ENCODE data around the gene ZNF234.

ZNF234 gene

GRCh38 chr19:44107751-44108150, 33.6 kb upstream of the ZNF234 start:
- Histone ChIP-seq H2BK12ac (ENCODE audit: low read length) (no peak overlapping the region), H3K79me1 (ENCODE audit: low read depth, low read length) (no peaks in the 10 kb centered on the region), H2BK15ac (ENCODE audit: low read length) (no peak overlapping the region), H3K9me3 (replicated peaks in 1 of 2; ENCODE audit: control insufficient read depth in 2 of 2, insufficient read depth in 1 of 2, low read depth in 1 of 2, low read length in 2 of 2) (peaks cover 34 to 61% of the 10 kb centered on the region in 2 donors), H3K4me3 (ENCODE audit: low read length in 2 of 2) (no peak overlapping the region), H2BK120ac (ENCODE audit: low read depth, low read length) (no peak overlapping the region), H4K91ac (ENCODE audit: low read depth, low read length, poor library complexity) (no peak overlapping the region), H3K18ac (ENCODE audit: low read length) (no peak overlapping the region), H2AK5ac (ENCODE audit: low read depth, low read length) (no peak overlapping the region), H3K4me1 (ENCODE audit: control insufficient read depth in 2 of 2, insufficient read depth in 1 of 2, low read depth in 1 of 2, low read length in 2 of 2) (no peaks in the 10 kb centered on the region), H3K27me3 (ENCODE audit: control insufficient read depth in 3 of 3, insufficient read depth in 3 of 3, low read depth in 1 of 3, low read length in 3 of 3) (no peaks in the 10 kb centered on the region), H3K23ac (ENCODE audit: low read depth, low read length, poor library complexity) (no peak overlapping the region), H2AFZ (ENCODE audit: low read length) (no peak overlapping the region), H3K9ac (ENCODE audit: low read depth, low read length, poor library complexity) (no peak overlapping the region), H4K8ac (ENCODE audit: low read depth, low read length) (no peak overlapping the region), H3K4ac (ENCODE audit: low read length) (no peak overlapping the region), H2BK5ac (ENCODE audit: low read length) (no peak overlapping the region), H3K36me3 (replicated peaks in 1 of 2; ENCODE audit: control insufficient read depth in 2 of 2, insufficient read depth in 2 of 2, low read length in 2 of 2) (peaks cover 25 to 71% of the 10 kb centered on the region in 2 donors), H3K14ac (ENCODE audit: low read length) (no peak overlapping the region), H3K4me2 (ENCODE audit: insufficient read depth, low read length, poor library complexity, severe bottlenecking) (no peak overlapping the region), H3K27ac (replicated peaks; ENCODE audit: low read length) (no peak overlapping the region)
- WGBS, 2 donors (ENCODE audit: extremely low coverage in 2 of 2, insufficient read length in 2 of 2, insufficient replicate concordance in 1 of 2), result no CpG with 5 or more reads among the region's 3 CpGs
- no peak for DNase-seq (ENCODE audit: low spot score)

DNA sequence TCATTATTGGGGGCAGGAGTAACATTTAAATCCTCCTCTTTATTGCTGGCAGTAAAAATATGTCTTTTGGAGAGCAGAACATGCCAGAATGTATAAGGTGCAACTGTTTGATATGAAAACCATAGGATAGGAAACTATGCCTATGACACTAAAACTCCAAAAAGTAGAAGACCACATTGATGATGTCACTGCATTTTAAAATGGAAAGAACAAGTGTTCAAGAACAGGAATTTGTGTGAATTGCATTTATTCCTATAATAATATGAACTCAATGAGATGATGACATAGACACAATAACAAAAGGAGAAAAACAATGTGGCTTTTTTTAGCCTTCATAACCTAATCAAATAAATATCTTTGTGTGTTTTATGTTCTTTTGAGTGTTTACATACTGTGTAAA, 31.9 kb upstream of the ZNF234 start:
- no peak overlapping the region for H2AK5ac ChIP-seq (ENCODE audit: low read depth, low read length)
- H3K4me3 ChIP-seq (ENCODE audit: low read length in 2 of 2), result no peak overlapping the region
- no peaks in the 10 kb centered on the region for H3K27me3 ChIP-seq (ENCODE audit: control insufficient read depth in 3 of 3, insufficient read depth in 3 of 3, low read depth in 1 of 3, low read length in 3 of 3)
- no peak overlapping the region for H3K9ac ChIP-seq (ENCODE audit: low read depth, low read length, poor library complexity)
- peaks cover 33 to 54% of the 10 kb centered on the region in 2 donors for H3K9me3 ChIP-seq (replicated peaks in 1 of 2; ENCODE audit: control insufficient read depth in 2 of 2, insufficient read depth in 1 of 2, low read depth in 1 of 2, low read length in 2 of 2)
- no peak overlapping the region for H2AFZ ChIP-seq (ENCODE audit: low read length)
- no peak overlapping the region for H2BK120ac ChIP-seq (ENCODE audit: low read depth, low read length)
- no peak overlapping the region for H3K4ac ChIP-seq (ENCODE audit: low read length)
- no peak overlapping the region for H3K23ac ChIP-seq (ENCODE audit: low read depth, low read length, poor library complexity)
- no peak overlapping the region for H4K91ac ChIP-seq (ENCODE audit: low read depth, low read length, poor library complexity)
- H3K14ac ChIP-seq (ENCODE audit: low read length), result no peak overlapping the region
- peaks cover 25 to 54% of the 10 kb centered on the region in 2 donors for H3K36me3 ChIP-seq (replicated peaks in 1 of 2; ENCODE audit: control insufficient read depth in 2 of 2, insufficient read depth in 2 of 2, low read length in 2 of 2)
- H3K79me1 ChIP-seq (ENCODE audit: low read depth, low read length), result no peaks in the 10 kb centered on the region
- H3K18ac ChIP-seq (ENCODE audit: low read length), result no peak overlapping the region
- no peak overlapping the region for H2BK12ac ChIP-seq (ENCODE audit: low read length)
- DNase-seq (ENCODE audit: low spot score), result no peak
- H3K27ac ChIP-seq (replicated peaks; ENCODE audit: low read length), result no peak overlapping the region
- H4K8ac ChIP-seq (ENCODE audit: low read depth, low read length), result no peak overlapping the region
- H3K4me2 ChIP-seq (ENCODE audit: insufficient read depth, low read length, poor library complexity, severe bottlenecking), result no peak overlapping the region
- H2BK15ac ChIP-seq (ENCODE audit: low read length), result no peak overlapping the region
- H2BK5ac ChIP-seq (ENCODE audit: low read length), result no peak overlapping the region
- no peaks in the 10 kb centered on the region for H3K4me1 ChIP-seq (ENCODE audit: control insufficient read depth in 2 of 2, insufficient read depth in 1 of 2, low read depth in 1 of 2, low read length in 2 of 2)

DNA sequence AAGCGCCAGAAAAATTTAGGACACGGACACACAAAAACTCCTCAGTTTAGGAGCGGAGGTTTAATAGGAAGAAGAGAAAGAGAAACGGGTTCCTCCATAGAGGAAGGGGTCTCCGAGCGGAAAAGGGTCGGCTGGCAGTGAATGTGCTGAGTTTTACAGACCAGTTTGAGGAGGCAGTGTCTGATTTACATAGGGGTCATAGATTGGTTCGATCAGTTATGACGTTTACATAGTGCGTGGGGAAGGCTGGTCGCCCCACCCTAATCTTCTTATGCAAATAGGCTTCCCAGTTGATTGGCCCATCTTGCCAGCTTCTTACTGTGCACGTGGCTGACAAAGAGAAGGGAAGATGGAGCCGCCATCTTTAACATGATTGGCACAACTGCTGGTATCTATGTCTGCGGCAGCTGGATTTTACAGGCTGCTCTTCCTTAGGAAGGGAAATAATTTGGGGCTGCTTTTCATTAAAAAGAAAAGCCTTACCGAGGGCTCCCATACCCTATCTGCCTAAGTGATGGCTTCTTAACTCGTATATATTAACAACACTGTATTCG, 29.4 kb upstream of the ZNF234 start:
- no peak overlapping the region for H2BK12ac ChIP-seq (ENCODE audit: low read length)
- peak overlapping the region; percentile 37 for H3K27ac ChIP-seq (replicated peaks; ENCODE audit: low read length)
- H3K4me1 ChIP-seq (ENCODE audit: control insufficient read depth in 2 of 2, insufficient read depth in 1 of 2, low read depth in 1 of 2, low read length in 2 of 2), result no peaks in the 10 kb centered on the region
- H3K18ac ChIP-seq (ENCODE audit: low read length), result no peak overlapping the region
- no peak overlapping the region for H2BK15ac ChIP-seq (ENCODE audit: low read length)
- peak overlapping the region; percentile 55 to 58 for H3K4me3 ChIP-seq (ENCODE audit: low read length in 2 of 2)
- peaks cover 22 to 38% of the 10 kb centered on the region in 2 donors for H3K9me3 ChIP-seq (replicated peaks in 1 of 2; ENCODE audit: control insufficient read depth in 2 of 2, insufficient read depth in 1 of 2, low read depth in 1 of 2, low read length in 2 of 2)
- H3K23ac ChIP-seq (ENCODE audit: low read depth, low read length, poor library complexity), result no peak overlapping the region
- no peaks in the 10 kb centered on the region for H3K27me3 ChIP-seq (ENCODE audit: control insufficient read depth in 3 of 3, insufficient read depth in 3 of 3, low read depth in 1 of 3, low read length in 3 of 3)
- H3K36me3 ChIP-seq (replicated peaks in 1 of 2; ENCODE audit: control insufficient read depth in 2 of 2, insufficient read depth in 2 of 2, low read length in 2 of 2), result peaks cover 16 to 44% of the 10 kb centered on the region in 2 donors
- H2BK120ac ChIP-seq (ENCODE audit: low read depth, low read length), result no peak overlapping the region
- no peak overlapping the region for H3K9ac ChIP-seq (ENCODE audit: low read depth, low read length, poor library complexity)
- DNase-seq (ENCODE audit: low spot score), result peak; percentile 57
- no peak overlapping the region for H4K91ac ChIP-seq (ENCODE audit: low read depth, low read length, poor library complexity)
- H3K4ac ChIP-seq (ENCODE audit: low read length), result no peak overlapping the region
- H4K8ac ChIP-seq (ENCODE audit: low read depth, low read length), result no peak overlapping the region
- H3K79me1 ChIP-seq (ENCODE audit: low read depth, low read length), result no peaks in the 10 kb centered on the region
- H2BK5ac ChIP-seq (ENCODE audit: low read length), result no peak overlapping the region
- H2AFZ ChIP-seq (ENCODE audit: low read length), result peak overlapping the region; percentile 68
- no CpG with 5 or more reads among the region's 17 CpGs for WGBS, 2 donors (ENCODE audit: extremely low coverage in 2 of 2, insufficient read length in 2 of 2, insufficient replicate concordance in 1 of 2)
- H2AK5ac ChIP-seq (ENCODE audit: low read depth, low read length), result no peak overlapping the region
- H3K14ac ChIP-seq (ENCODE audit: low read length), result no peak overlapping the region
- H3K4me2 ChIP-seq (ENCODE audit: insufficient read depth, low read length, poor library complexity, severe bottlenecking), result peak overlapping the region; percentile 50

DNA sequence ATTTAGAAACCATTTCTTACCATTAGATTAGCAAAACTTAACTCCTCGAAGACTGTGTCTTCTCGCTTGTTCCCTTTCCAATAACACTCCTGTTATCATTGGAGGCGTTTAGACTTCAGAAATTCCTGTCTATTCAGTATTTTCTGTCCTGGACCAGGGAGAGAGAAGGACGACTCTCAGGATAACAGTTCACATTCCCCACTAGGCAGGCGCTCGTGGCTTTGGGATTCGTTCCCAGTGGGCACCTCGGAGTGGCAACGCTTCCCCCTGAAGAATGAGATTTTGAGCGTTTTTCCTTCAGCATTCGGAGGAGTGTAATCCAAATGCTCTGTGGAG, 28.6 kb upstream of the ZNF234 start:
- H2BK15ac ChIP-seq (ENCODE audit: low read length), result no peak overlapping the region
- no peak overlapping the region for H3K18ac ChIP-seq (ENCODE audit: low read length)
- H3K36me3 ChIP-seq (replicated peaks in 1 of 2; ENCODE audit: control insufficient read depth in 2 of 2, insufficient read depth in 2 of 2, low read length in 2 of 2), result peaks cover 8 to 42% of the 10 kb centered on the region in 2 donors
- no peak overlapping the region for H4K8ac ChIP-seq (ENCODE audit: low read depth, low read length)
- peak overlapping the region; percentile 80 for H2AFZ ChIP-seq (ENCODE audit: low read length)
- H3K23ac ChIP-seq (ENCODE audit: low read depth, low read length, poor library complexity), result peak overlapping the region; percentile 52
- no peak overlapping the region for H2AK5ac ChIP-seq (ENCODE audit: low read depth, low read length)
- no CpG with 5 or more reads among the region's 11 CpGs for WGBS, 2 donors (ENCODE audit: extremely low coverage in 2 of 2, insufficient read length in 2 of 2, insufficient replicate concordance in 1 of 2)
- no peak overlapping the region for H2BK12ac ChIP-seq (ENCODE audit: low read length)
- H3K79me1 ChIP-seq (ENCODE audit: low read depth, low read length), result no peaks in the 10 kb centered on the region
- H3K4me2 ChIP-seq (ENCODE audit: insufficient read depth, low read length, poor library complexity, severe bottlenecking), result peak overlapping the region; percentile 28
- H3K27ac ChIP-seq (replicated peaks; ENCODE audit: low read length), result peak overlapping the region; percentile 53
- no peak overlapping the region for H2BK5ac ChIP-seq (ENCODE audit: low read length)
- peaks cover 14 to 30% of the 10 kb centered on the region in 2 donors for H3K9me3 ChIP-seq (replicated peaks in 1 of 2; ENCODE audit: control insufficient read depth in 2 of 2, insufficient read depth in 1 of 2, low read depth in 1 of 2, low read length in 2 of 2)
- H3K4me3 ChIP-seq (ENCODE audit: low read length in 2 of 2), result peak overlapping the region; percentile 58 to 97
- H4K91ac ChIP-seq (ENCODE audit: low read depth, low read length, poor library complexity), result no peak overlapping the region
- DNase-seq (ENCODE audit: low spot score), result no peak
- H3K4me1 ChIP-seq (ENCODE audit: control insufficient read depth in 2 of 2, insufficient read depth in 1 of 2, low read depth in 1 of 2, low read length in 2 of 2), result no peaks in the 10 kb centered on the region
- no peak overlapping the region for H2BK120ac ChIP-seq (ENCODE audit: low read depth, low read length)
- no peak overlapping the region for H3K4ac ChIP-seq (ENCODE audit: low read length)
- no peak overlapping the region for H3K14ac ChIP-seq (ENCODE audit: low read length)
- H3K27me3 ChIP-seq (ENCODE audit: control insufficient read depth in 3 of 3, insufficient read depth in 3 of 3, low read depth in 1 of 3, low read length in 3 of 3), result no peaks in the 10 kb centered on the region
- H3K9ac ChIP-seq (ENCODE audit: low read depth, low read length, poor library complexity), result no peak overlapping the region

All from neuronal stem cell (in vitro differentiated cells).